ENCODE results near the gene MMEL1. TPM values are rescaled to one million over a fixed set of nuclear protein-coding genes. Genes with fewer than 3 reads are reported as not detected.

MMEL1 gene
- total and polyA plus RNA-seq, 2 of the 13 experiments (the other 11 are each of a cell fraction or from before 2014, with no cell fraction given), result 0.48 TPM; not detected in 1

- TF ChIP-seq GRHL1 (CRISPR knock-in tag; conservative IDR thresholded peaks at IDR 0.05) (no peak), RXRA (CRISPR knock-in tag; IDR thresholded peaks at IDR 0.05) (peak; percentile 1; the same call in 1 of the 2 replicates), ISX (CRISPR knock-in tag; conservative IDR thresholded peaks at IDR 0.05) (no peak), ZNF773 (CRISPR knock-in tag; IDR thresholded peaks at IDR 0.05; ENCODE audit: borderline replicate concordance) (no peak), HOXA3 (CRISPR knock-in tag; IDR thresholded peaks at IDR 0.05) (peak; percentile 23; the same call in 1 of the 2 replicates), HDAC1 (CRISPR knock-in tag; IDR thresholded peaks at IDR 0.05) (no peak), TAF1 (CRISPR knock-in tag; IDR thresholded peaks at IDR 0.05) (no peak; the same call in 1 of the 2 replicates), NCOR1 (IDR thresholded peaks at IDR 0.05; ENCODE audit: borderline replicate concordance, low read length) (no peak), ARID4A (CRISPR knock-in tag; IDR thresholded peaks at IDR 0.05; ENCODE audit: borderline replicate concordance) (peak; percentile 59; the same call in 1 of the 2 replicates), ZSCAN12 (CRISPR knock-in tag; IDR thresholded peaks at IDR 0.05) (no peak), NR2F2 (IDR thresholded peaks at IDR 0.05; ENCODE audit: borderline replicate concordance, low read depth) (no peak), ZXDC (CRISPR knock-in tag; IDR thresholded peaks at IDR 0.05) (no peak), ATF1 (CRISPR knock-in tag; IDR thresholded peaks at IDR 0.05) (no peak), PTBP1 (IDR thresholded peaks at IDR 0.05; ENCODE audit: low read depth, low read length, poor library complexity, severe bottlenecking) (no peak), MYNN (CRISPR knock-in tag; IDR thresholded peaks at IDR 0.05; ENCODE audit: low read depth) (no peak), ZNF451 (CRISPR knock-in tag; IDR thresholded peaks at IDR 0.05) (peak; percentile 84; the same call in 1 of the 2 replicates), EZH2 (conservative IDR thresholded peaks at IDR 0.05; ENCODE audit: low read depth, low read length) (no peak)
- TF ChIP-seq, protein P1, sequence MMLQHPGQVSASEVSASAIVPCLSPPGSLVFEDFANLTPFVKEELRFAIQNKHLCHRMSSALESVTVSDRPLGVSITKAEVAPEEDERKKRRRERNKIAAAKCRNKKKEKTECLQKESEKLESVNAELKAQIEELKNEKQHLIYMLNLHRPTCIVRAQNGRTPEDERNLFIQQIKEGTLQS (CRISPR knock-in tag; IDR thresholded peaks at IDR 0.05), result no peak
- TF ChIP-seq, protein P2, sequence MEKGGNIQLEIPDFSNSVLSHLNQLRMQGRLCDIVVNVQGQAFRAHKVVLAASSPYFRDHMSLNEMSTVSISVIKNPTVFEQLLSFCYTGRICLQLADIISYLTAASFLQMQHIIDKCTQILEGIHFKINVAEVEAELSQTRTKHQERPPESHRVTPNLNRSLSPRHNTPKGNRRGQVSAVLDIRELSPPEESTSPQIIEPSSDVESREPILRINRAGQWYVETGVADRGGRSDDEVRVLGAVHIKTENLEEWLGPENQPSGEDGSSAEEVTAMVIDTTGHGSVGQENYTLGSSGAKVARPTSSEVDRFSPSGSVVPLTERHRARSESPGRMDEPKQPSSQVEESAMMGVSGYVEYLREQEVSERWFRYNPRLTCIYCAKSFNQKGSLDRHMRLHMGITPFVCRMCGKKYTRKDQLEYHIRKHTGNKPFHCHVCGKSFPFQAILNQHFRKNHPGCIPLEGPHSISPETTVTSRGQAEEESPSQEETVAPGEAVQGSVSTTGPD (CRISPR knock-in tag; IDR thresholded peaks at IDR 0.05), result no peak
These were observed 75.9 kb downstream of the MMEL1 start (continued) for GRCh38 chr1:2556678-2557481.

Data from HepG2 (cell line).